GM12864 (cell line): ENCODE measurements around the gene OR2J2.
"Not testable (repeated sequence)": the region's sequence is repeated elsewhere in the genome, so short reads cannot be mapped to it uniquely, and the experiment has no call there.

Experiments
- DNase-seq: peaks from one replicate; pipeline ENCODE4 v3.0.0-alpha.2; 2011; ENCODE audit warnings: low read depth
- H3K4me3 ChIP-seq: 2 replicates; pipeline ENCODE4 v1.5.1; 2011; ENCODE audit warnings: mild to moderate bottlenecking, low read depth, low read length, control low read depth
- TF ChIP-seq, protein P1 (sequence below): IDR thresholded peaks from 2 replicates; pipeline ENCODE4 v1.5.1; 2011; ENCODE audit warnings: low read depth, mild to moderate bottlenecking, moderate library complexity, low read length, control low read depth, inconsistent platforms; ENCODE audit errors: missing control alignments

Gene OR2J2

GRCh38 chr6:29170607-29171006, at the start of gene OR2J2:
Gene OR2J2 (plus strand): TSS chr6:29170907. CDS start chr6:29173636, 2,729 bp downstream.
- not testable (repeated sequence) for H3K4me3 ChIP-seq

GRCh38 chr6:29129326-29130012, 41.2 kb upstream of the OR2J2 start:
- H3K4me3 ChIP-seq: no peak overlapping the region
- no peak for DNase-seq
- TF ChIP-seq, protein P1, sequence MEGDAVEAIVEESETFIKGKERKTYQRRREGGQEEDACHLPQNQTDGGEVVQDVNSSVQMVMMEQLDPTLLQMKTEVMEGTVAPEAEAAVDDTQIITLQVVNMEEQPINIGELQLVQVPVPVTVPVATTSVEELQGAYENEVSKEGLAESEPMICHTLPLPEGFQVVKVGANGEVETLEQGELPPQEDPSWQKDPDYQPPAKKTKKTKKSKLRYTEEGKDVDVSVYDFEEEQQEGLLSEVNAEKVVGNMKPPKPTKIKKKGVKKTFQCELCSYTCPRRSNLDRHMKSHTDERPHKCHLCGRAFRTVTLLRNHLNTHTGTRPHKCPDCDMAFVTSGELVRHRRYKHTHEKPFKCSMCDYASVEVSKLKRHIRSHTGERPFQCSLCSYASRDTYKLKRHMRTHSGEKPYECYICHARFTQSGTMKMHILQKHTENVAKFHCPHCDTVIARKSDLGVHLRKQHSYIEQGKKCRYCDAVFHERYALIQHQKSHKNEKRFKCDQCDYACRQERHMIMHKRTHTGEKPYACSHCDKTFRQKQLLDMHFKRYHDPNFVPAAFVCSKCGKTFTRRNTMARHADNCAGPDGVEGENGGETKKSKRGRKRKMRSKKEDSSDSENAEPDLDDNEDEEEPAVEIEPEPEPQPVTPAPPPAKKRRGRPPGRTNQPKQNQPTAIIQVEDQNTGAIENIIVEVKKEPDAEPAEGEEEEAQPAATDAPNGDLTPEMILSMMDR: no peak

More at GRCh38 chr6:29170607-29171006, at the start of gene OR2J2:
- DNase-seq: not testable (repeated sequence)

DNA sequence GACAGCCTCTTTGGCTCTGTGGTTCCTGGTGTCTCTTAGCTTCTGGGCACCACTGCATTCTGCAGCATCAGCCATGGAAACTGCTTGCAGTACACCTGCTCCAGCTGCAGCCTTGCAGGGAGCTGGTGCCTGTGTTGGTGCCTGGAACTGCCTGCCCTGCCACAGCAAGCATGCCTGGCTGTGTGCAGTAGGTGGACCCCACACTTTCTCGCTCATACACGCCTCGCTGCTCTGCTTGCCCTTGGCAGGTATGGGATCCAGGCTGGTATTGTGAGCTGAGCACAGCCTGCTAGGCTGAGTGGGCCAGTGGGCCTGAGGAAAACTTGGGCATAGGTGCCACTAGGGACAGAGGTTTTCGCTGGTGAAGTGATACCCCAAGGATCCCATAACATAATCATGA, 40.1 kb upstream of the OR2J2 start:
- DNase-seq: no peak
- H3K4me3 ChIP-seq: no peak overlapping the region
- TF ChIP-seq, protein P1: no peak

DNA sequence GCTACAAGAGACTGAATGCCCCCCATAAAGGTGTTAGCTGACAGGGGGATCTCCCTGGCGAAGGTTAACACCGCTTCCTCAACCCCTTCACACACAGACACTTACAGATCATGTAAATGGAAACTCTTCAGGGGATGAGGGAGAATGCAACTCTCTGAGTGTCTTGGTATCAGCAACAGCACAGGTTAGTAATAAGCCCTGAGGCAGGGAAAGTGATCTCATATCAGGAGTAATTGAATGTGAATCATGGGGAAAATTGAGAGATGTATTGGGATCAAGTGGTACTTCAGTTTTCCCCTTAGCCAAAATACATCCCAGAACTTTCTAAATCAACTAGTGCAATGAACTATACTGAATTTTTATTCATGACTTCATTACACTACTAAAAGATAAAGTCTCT, 39.0 kb upstream of the OR2J2 start:
- TF ChIP-seq, protein P1: no peak
- H3K4me3 ChIP-seq: no peak overlapping the region
- DNase-seq: no peak

- no peak for DNase-seq
Observed at GRCh38 chr6:29137724-29138123, 33.0 kb upstream of the OR2J2 start.

GRCh38 chr6:29141606-29142005, 29.1 kb upstream of the OR2J2 start:
- TF ChIP-seq, protein P1: no peak
- no peak overlapping the region for H3K4me3 ChIP-seq
- DNase-seq: no peak

More at GRCh38 chr6:29137724-29138123, 33.0 kb upstream of the OR2J2 start:
- no peak overlapping the region for H3K4me3 ChIP-seq
- TF ChIP-seq, protein P1: no peak

GRCh38 chr6:29142309-29142708, 28.4 kb upstream of the OR2J2 start:
- TF ChIP-seq, protein P1: no peak
- H3K4me3 ChIP-seq: no peak overlapping the region
- DNase-seq: no peak
